Bronchus fibroblast of lung (primary cell): ENCODE results near the gene RABAC1. TPM values are rescaled to one million over a fixed set of nuclear protein-coding genes. Genes with fewer than 3 reads are reported as not detected.

Source experiments
- total RNA-seq: library from RNA; depleted of rRNA; stranded (reverse); fragments of >200 nt; gene quantifications from 2 replicates; pipeline ENCODE4 v1.2.3, GENCODE V29; 2015

RABAC1 gene
- total RNA-seq: 280 and 302 TPM in 2 replicates

GRCh38 chr19:41959056-41960053 is at the start of gene RABAC1:
Gene RABAC1 (minus strand): TSS chr19:41959321. CDS start chr19:41959292, 29 bp downstream.

GRCh38 chr19:41993612-41994483 is 34.7 kb upstream of the RABAC1 start, which contains the start of gene ATP1A3:
Gene ATP1A3 (minus strand): TSS chr19:41994230. CDS start chr19:41994076, 154 bp downstream.

GRCh38 chr19:41928221-41928683 is 30.9 kb downstream of the RABAC1 start, which contains the start of gene ERFL:
Gene ERFL (minus strand): TSS chr19:41928449. CDS start chr19:41912919, 15,530 bp downstream.

Other genes with a start within 250 kb of the RABAC1 start
- not detected in 2 replicates for gene CEACAM6, start 203.8 kb downstream of the RABAC1 start, total RNA-seq
- gene CEACAM3, start 162.7 kb downstream of the RABAC1 start, total RNA-seq: not detected in 2 replicates
- gene LYPD4, start 114.6 kb downstream of the RABAC1 start, total RNA-seq: not detected in 2 replicates
- not detected in 2 replicates for gene DMRTC2, start 114.3 kb downstream of the RABAC1 start, total RNA-seq
- 1,890 and 2,099 TPM in 2 replicates for gene RPS19, start 99.1 kb downstream of the RABAC1 start, total RNA-seq
- gene CD79A, start 82.0 kb downstream of the RABAC1 start, total RNA-seq: under 0.01 and 0.45 TPM in 2 replicates
- gene ARHGEF1, start 76.1 kb downstream of the RABAC1 start, total RNA-seq: 54.0 and 56.3 TPM in 2 replicates
- under 0.01 TPM in 2 replicates for gene ERFL, start 30.9 kb downstream of the RABAC1 start, total RNA-seq
- 0.15 and 0.17 TPM in 2 replicates for gene ATP1A3, start 34.9 kb upstream of the RABAC1 start, total RNA-seq
- 0.34 and 1.0 TPM in 2 replicates for gene GRIK5, start 110.9 kb upstream of the RABAC1 start, total RNA-seq
- 16.3 and 16.4 TPM in 2 replicates for gene ZNF574, start 116.8 kb upstream of the RABAC1 start, total RNA-seq
- 0.17 and 1.2 TPM in 2 replicates for gene POU2F2, start 173.1 kb upstream of the RABAC1 start, total RNA-seq